Psoas muscle (tissue), 8 donors: ENCODE measurements around the gene HAL. TPM values are rescaled to one million over a fixed set of nuclear protein-coding genes. Genes with fewer than 3 reads are reported as not detected.

ENCODE experiments used
- ATAC-seq, 4 donors: fragments of 200-7000 bp; cut with Tn5 transposase; one replicate each; pipeline ENCODE4 v1.9.1; 2020; ENCODE audit warnings: moderate library complexity in 3 of 4, mild to moderate bottlenecking in 2 of 4
- DNase-seq, 2 donors: peaks; one replicate each; pipeline ENCODE4 v3.0.0-alpha.2; 2020
- H3K27ac ChIP-seq: fragments of 200-600 bp; one replicate; pipeline ENCODE4 v1.8.0; 2022
- H3K27me3 ChIP-seq, 3 donors: fragments of 200-600 bp in 1 of 3; one replicate each; pipeline versions ENCODE4 v1.6.1 to v1.8.0; 2013 to 2022; ENCODE audit warnings: low read length in 2 of 3, mild to moderate bottlenecking in 2 of 3, moderate library complexity in 1 of 3; ENCODE audit not compliant: insufficient read depth in 3 of 3
- H3K36me3 ChIP-seq, 2 donors: fragments of 200-600 bp in 1 of 2; one replicate each; pipeline versions ENCODE4 v1.6.1 to v1.8.0; 2013 to 2022; ENCODE audit warnings: low read depth in 1 of 2, mild to moderate bottlenecking in 1 of 2, moderate library complexity in 1 of 2; ENCODE audit not compliant: insufficient read depth in 1 of 2
- H3K4me1 ChIP-seq: fragments of 200-600 bp; one replicate; pipeline ENCODE4 v1.8.0; 2022
- H3K4me3 ChIP-seq: fragments of 200-600 bp; one replicate; pipeline ENCODE4 v1.8.0; 2022; ENCODE audit warnings: mild to moderate bottlenecking
- H3K9me3 ChIP-seq: fragments of 200-600 bp; one replicate; pipeline ENCODE4 v1.8.0; 2022
- WGBS, 3 donors: extraction: QIAGEN DNeasy Blood & Tissue Kit; methylation state at CpG; one replicate each; pipeline versions ENCODE4 v1.1.6 to v1.1.7; 2013; 5-methylcytosine and 5-hydroxymethylcytosine counted together
- intact Hi-C, 2 donors: fragments of 100-400 bp; cut with DNase I; formaldehyde crosslinking; loops; one replicate each; pipeline versions ENCODE4 v1.11.0 to v1.14.2; 2022
- polyA plus RNA-seq, 3 donors: library from polyadenylated mRNA; stranded (reverse); fragments of 200-250 nt; gene quantifications; one replicate each; pipeline ENCODE4 v1.2.3, GENCODE V29; 2013
- total RNA-seq, 4 donors: library from RNA; stranded (reverse); fragmentation: NEBNext Ultra II Directional in 2 of 4; extraction: Animal tissue kit (Norgen Biotek cat#: 25700) in 2 of 4; gene quantifications; one replicate each; pipeline versions ENCODE4 v1.2.1 to v1.2.4, GENCODE V29; 2021 to 2023
- TF ChIP-seq, protein P1 (sequence below): fragments of 200-600 bp; IDR thresholded peaks from one replicate; pipeline ENCODE4 v1.8.0; 2022; ENCODE audit warnings: antibody characterized with exemption
- donor health status: healthy with polysubstance abuse.
- donor health status: DM: no; HTN: no; CAD: no; lungs with moderate emphysema.
- donor health status: Bipolar disorder and iron deficiency.
- donor health status: healthy.
- donor health status: DM: yes; HTN: yes; CAD: no.
- donor health status: DM: no; HTN: no; CAD: no.
- donor health status: DM: no; HTN: no; CAD: no.
- donor health status: DM: yes; HTN: yes; CAD: no.

HAL gene
- total and polyA plus RNA-seq, 7 donors, result 0.04 to 0.34 (median 0.10) TPM; not detected in 2

DNA sequence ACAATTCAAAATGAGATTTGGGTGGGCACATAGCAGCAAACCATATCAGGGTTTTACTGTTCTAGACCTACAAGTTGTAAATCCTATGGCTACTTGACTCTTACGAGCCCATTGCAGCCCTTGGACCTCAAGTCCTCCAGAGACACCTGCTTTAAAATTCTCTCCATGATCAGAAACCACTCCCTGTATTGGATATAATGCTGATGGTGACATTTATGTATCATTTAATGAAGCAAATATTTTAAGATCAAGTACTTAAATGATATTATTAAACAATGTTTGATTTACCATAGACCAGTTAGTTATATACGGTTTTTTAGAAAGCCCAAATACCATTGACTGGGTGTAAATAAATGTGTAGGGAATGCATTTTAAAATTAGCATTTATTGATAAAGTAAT, 28.8 kb downstream of the HAL start:
- WGBS, 3 donors, result 90 to 98% (median 96%) methylated on average over 2 of the region's 2 CpGs
- DNase-seq (no peak), ATAC-seq (no peak)
- H3K4me1 ChIP-seq, result no peaks in the 10 kb centered on the region
- no peaks in the 10 kb centered on the region for H3K36me3 ChIP-seq
- H3K9me3 ChIP-seq, result no peaks in the 10 kb centered on the region
- intact Hi-C loops, result no loop called here
- TF ChIP-seq, protein P1, sequence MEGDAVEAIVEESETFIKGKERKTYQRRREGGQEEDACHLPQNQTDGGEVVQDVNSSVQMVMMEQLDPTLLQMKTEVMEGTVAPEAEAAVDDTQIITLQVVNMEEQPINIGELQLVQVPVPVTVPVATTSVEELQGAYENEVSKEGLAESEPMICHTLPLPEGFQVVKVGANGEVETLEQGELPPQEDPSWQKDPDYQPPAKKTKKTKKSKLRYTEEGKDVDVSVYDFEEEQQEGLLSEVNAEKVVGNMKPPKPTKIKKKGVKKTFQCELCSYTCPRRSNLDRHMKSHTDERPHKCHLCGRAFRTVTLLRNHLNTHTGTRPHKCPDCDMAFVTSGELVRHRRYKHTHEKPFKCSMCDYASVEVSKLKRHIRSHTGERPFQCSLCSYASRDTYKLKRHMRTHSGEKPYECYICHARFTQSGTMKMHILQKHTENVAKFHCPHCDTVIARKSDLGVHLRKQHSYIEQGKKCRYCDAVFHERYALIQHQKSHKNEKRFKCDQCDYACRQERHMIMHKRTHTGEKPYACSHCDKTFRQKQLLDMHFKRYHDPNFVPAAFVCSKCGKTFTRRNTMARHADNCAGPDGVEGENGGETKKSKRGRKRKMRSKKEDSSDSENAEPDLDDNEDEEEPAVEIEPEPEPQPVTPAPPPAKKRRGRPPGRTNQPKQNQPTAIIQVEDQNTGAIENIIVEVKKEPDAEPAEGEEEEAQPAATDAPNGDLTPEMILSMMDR, result no peak
- H3K4me3 ChIP-seq, result no peak overlapping the region
- no peaks in the 10 kb centered on the region for H3K27me3 ChIP-seq
- no peak overlapping the region for H3K27ac ChIP-seq

DNA sequence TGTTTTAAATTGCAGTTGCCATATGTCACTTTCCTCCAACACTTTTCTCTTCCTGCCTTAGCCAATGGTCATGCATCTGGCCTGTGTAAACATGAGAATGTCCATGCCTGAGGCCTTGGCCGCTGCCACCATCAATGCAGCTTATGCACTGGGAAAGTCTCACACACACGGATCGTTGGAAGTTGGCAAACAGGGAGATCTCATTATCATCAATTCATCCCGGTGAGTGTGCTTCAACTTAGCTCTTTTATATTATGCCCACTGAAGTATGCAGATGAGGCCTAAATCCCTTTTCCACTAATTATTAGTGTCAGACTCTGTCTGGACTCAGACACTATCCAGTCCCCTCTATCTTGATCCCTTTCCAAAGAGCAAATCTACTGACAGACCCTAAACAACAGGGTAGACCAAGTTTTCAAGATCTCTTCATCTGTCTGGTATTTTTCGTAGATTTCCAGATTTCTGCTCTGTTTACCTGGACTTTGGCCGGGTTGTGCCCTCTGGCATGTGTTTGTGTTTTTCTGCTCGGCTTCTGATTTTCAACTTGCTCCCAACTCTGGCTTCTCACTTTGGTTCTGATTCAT, 29.8 kb downstream of the HAL start:
- H3K9me3 ChIP-seq, result no peaks in the 10 kb centered on the region
- H3K36me3 ChIP-seq, result no peaks in the 10 kb centered on the region
- no peak overlapping the region for H3K4me3 ChIP-seq
- intact Hi-C loops, result no loop called here
- H3K27ac ChIP-seq, result no peak overlapping the region
- DNase-seq (no peak), ATAC-seq (no peak)
- H3K27me3 ChIP-seq, result no peaks in the 10 kb centered on the region
- WGBS, 3 donors, result 64 to 81% (median 79%) methylated on average over 7 of the region's 7 CpGs
- TF ChIP-seq, protein P1, result no peak
- H3K4me1 ChIP-seq, result no peaks in the 10 kb centered on the region

DNA sequence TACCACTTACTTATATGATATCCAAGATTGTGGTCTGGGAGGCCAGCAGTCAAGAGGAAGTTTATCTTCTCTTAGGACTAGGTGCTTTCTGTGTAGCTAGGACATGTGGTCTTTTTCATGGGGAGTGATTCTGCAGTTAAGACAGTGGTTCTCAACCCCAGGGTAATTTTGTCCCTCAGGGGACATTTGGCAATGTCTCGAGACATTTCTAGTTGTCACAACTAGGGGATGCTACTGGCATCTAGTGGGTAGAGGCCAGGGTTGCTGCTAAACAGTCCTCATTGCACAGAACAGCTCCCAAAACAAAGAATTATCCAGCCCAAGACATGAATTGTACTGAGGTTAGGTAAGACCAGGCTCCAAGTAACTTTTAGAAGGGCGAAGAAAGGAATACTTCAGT, 33.0 kb downstream of the HAL start:
- Histone ChIP-seq H3K27me3 (peaks cover 0 to 2% (median 0%) of the 10 kb centered on the region in 3 donors), H3K4me1 (no peaks in the 10 kb centered on the region), H3K27ac (no peak overlapping the region), H3K9me3 (no peaks in the 10 kb centered on the region), H3K36me3 (no peaks in the 10 kb centered on the region), H3K4me3 (no peak overlapping the region)
- TF ChIP-seq, protein P1, result no peak
- ATAC-seq (no peak), DNase-seq (no peak)
- intact Hi-C loops, result no loop called here
- WGBS, 3 donors, result 81 to 85% (median 81%) methylated on average over 2 of the region's 2 CpGs

DNA sequence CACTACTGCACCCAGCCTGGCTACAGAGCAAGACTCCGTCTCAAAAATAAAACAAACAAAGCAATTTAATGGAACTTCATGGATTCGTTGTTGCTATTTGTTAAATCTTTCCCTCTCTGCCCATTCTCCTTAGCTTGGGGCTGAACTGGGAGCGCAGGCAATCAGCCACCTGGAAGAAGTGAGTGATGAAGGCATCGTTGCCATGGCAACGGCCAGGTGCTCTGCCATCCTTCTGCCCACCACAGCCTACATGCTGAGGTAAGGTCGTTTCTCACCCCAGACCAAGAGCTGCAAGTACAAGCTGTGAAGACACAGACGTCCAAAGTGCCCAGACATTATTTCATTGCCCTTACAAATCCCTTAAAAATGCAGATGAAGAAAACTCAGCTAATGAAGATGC, 33.9 kb downstream of the HAL start:
- 73 to 79% (median 73%) methylated on average over 7 of the region's 7 CpGs for WGBS, 3 donors
- TF ChIP-seq, protein P1, result no peak

DNA sequence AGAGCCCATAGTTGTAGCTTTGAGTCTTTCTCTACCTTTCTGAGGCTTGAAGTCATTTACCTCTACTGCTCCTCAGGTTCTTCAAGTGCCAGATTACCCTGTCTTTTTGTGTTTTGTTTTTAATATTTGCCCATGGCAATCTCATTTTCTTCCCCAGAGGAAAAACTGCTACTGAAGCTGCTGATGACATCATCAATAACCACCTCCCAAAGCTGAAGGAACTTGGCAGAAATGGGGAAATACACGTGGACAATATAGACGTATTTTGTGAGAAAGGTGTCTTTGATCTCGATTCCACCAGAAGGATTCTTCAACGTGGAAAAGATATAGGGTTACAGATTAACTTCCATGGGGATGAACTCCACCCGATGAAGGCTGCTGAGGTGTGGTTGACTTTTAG, 35.9 kb downstream of the HAL start:
- DNase-seq, result no peak
- no peak overlapping the region for H3K27ac ChIP-seq
- ATAC-seq, result no peak
- H3K9me3 ChIP-seq, result no peaks in the 10 kb centered on the region
- TF ChIP-seq, protein P1, result no peak
- no peak overlapping the region for H3K4me3 ChIP-seq
- 58 to 61% (median 59%) methylated on average over 5 of the region's 5 CpGs for WGBS, 3 donors
- peaks cover 0 to 2% (median 0%) of the 10 kb centered on the region in 3 donors for H3K27me3 ChIP-seq
- no peaks in the 10 kb centered on the region for H3K4me1 ChIP-seq
- intact Hi-C loops, result no loop called here
- H3K36me3 ChIP-seq, result no peaks in the 10 kb centered on the region

More for the DNA sequence above, 33.9 kb downstream of the HAL start:
- Histone ChIP-seq H3K4me3 (no peak overlapping the region), H3K36me3 (no peaks in the 10 kb centered on the region), H3K27me3 (peaks cover 0 to 2% (median 0%) of the 10 kb centered on the region in 3 donors), H3K4me1 (no peaks in the 10 kb centered on the region), H3K27ac (no peak overlapping the region), H3K9me3 (no peaks in the 10 kb centered on the region)
- DNase-seq (no peak), ATAC-seq (no peak)
- intact Hi-C loops, result no loop called here
